AG04450 (cell line): ENCODE measurements around the gene ZNF764. TPM values are rescaled to one million over a fixed set of nuclear protein-coding genes. Genes with fewer than 3 reads are reported as not detected.

Experiments
- CTCF ChIA-PET: fragments of 300-600, 350-600 bp; formaldehyde crosslinking; extraction: SDS; loops from one replicate; lab custom pipeline; 2022; ENCODE audit warnings: antibody characterized with exemption, inconsistent platforms; lab: Charles Lee
- POLR2A ChIA-PET: fragments of 350-600 bp; formaldehyde crosslinking; extraction: SDS; loops from one replicate; lab custom pipeline; 2021; ENCODE audit warnings: antibody characterized with exemption, inconsistent platforms; lab: Yijun Ruan, JAX
- DNase-seq: peaks from one replicate; pipeline ENCODE4 v3.0.0-alpha.2; 2011; ENCODE audit warnings: low read depth, low spot score
- H3K27ac ChIP-seq: one replicate; pipeline ENCODE4 v1.5.1; 2012; ENCODE audit warnings: low read depth, low read length, control low read depth
- H3K27me3 ChIP-seq: one replicate; pipeline ENCODE4 v1.6.0; 2012; ENCODE audit warnings: low read length; ENCODE audit not compliant: control insufficient read depth, insufficient read depth
- H3K4me3 ChIP-seq: 2 replicates; pipeline ENCODE4 v1.5.1; 2011; ENCODE audit warnings: mild to moderate bottlenecking, low read depth, low read length, control low read depth
- H3K9me3 ChIP-seq: 2 replicates; pipeline ENCODE4 v1.5.1; 2012; ENCODE audit warnings: low read length; ENCODE audit not compliant: control insufficient read depth, insufficient read depth
- polyA plus RNA-seq: library from polyadenylated mRNA; depleted of rRNA; stranded (reverse); fragments of >200 nt; gene quantifications from 2 replicates; pipeline ENCODE4 v1.2.3, GENCODE V29; 2011
- TF ChIP-seq, protein P1 (sequence below): IDR thresholded peaks from 2 replicates; pipeline ENCODE4 v1.5.1; 2011; ENCODE audit warnings: low read depth, low read length, control low read depth, inconsistent platforms

ZNF764 gene
- polyA plus RNA-seq, 1 experiment: 2.5 TPM

DNA sequence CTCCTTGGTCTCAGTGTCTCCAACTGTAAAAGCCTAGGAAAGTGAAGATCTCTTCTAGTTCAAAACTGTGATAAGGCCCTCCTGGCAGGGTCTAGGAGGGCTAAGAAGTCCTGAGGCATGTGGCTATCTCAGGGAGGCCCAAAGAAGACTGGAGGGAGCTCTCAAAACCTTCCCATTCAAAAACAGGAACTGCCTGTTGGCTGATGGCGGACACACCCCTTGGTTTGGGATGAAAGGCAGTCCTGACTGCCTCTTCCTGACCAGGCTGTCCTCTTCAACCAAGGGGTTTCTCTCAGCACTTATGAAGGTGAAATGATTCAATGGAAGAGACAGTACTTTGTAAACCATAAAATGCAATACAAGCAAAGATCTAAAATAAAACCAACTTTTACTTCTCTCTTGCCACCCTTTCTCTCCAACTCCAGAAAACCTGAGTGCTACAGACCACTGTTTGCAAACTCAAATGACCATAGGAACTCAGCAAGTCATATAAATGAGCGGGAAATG lies 4.7 kb downstream of the ZNF764 start:
- TF ChIP-seq, protein P1, sequence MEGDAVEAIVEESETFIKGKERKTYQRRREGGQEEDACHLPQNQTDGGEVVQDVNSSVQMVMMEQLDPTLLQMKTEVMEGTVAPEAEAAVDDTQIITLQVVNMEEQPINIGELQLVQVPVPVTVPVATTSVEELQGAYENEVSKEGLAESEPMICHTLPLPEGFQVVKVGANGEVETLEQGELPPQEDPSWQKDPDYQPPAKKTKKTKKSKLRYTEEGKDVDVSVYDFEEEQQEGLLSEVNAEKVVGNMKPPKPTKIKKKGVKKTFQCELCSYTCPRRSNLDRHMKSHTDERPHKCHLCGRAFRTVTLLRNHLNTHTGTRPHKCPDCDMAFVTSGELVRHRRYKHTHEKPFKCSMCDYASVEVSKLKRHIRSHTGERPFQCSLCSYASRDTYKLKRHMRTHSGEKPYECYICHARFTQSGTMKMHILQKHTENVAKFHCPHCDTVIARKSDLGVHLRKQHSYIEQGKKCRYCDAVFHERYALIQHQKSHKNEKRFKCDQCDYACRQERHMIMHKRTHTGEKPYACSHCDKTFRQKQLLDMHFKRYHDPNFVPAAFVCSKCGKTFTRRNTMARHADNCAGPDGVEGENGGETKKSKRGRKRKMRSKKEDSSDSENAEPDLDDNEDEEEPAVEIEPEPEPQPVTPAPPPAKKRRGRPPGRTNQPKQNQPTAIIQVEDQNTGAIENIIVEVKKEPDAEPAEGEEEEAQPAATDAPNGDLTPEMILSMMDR: no peak
- no peak for DNase-seq
- H3K27ac ChIP-seq: no peak overlapping the region
- H3K9me3 ChIP-seq: no peaks in the 10 kb centered on the region; the same call in 1 of the 2 replicates
- H3K4me3 ChIP-seq: no peak overlapping the region
- ChIA-PET POLR2A (no interaction called here), CTCF (no interaction called here)
- no peaks in the 10 kb centered on the region for H3K27me3 ChIP-seq

DNA sequence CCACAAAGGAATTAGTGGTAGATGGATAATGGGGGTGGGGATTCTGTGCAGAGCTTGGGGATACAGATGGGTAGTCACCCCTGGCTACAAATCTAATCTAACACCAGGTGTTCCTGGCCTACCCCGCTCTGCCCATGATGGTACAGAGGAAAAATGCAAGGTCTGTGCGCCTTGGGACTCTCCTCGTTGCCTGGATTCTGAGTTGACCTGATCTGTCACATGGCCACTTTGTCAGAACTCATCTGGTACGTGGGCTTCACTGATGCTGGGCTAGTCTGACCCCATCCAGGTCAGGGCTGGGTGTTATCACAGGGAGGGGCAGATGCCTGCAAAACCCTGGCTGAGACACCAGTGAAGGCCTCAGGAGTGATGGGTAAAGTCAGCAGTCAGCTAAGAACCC lies 5.2 kb downstream of the ZNF764 start:
- TF ChIP-seq, protein P1: no peak
- H3K27me3 ChIP-seq: no peaks in the 10 kb centered on the region
- CTCF ChIA-PET: interaction anchor here (0.7 kb wide), 1 partner anchor 369 kb away, joined by 3 read pairs; the partner anchor contains the start of gene CORO1A
- no peak for DNase-seq
- no peaks in the 10 kb centered on the region; the same call in 1 of the 2 replicates for H3K9me3 ChIP-seq
- POLR2A ChIA-PET: no interaction called here
- no peak overlapping the region for H3K27ac ChIP-seq
- no peak overlapping the region for H3K4me3 ChIP-seq

DNA sequence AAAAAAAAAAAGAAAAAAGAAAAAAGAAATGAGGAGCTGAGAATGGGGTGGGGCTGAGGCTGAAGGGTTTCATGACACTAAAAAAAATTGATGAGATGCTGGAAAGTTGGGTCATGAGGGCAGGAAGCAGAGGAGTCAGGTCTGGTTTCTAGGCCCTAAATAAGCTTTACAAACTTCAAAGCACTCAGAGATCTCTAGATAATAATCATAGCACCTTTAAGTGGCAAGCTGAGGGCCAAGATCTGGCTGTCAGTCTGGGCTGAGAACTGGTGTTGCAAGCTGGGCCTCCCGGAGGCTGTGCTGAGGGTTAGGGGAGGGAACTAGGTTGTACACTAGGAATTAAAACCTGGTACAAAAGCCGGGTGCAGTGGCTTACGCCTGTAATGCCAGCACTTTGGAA lies 6.4 kb downstream of the ZNF764 start:
- ChIA-PET POLR2A (no interaction called here), CTCF (interaction anchor here (0.5 to 0.6 kb wide), 3 partner anchors 17 to 84 kb away, joined by 3 to 4 read pairs (median 3); partner anchors contain the start of gene ZNF747)
- no peak overlapping the region for H3K27ac ChIP-seq
- H3K9me3 ChIP-seq: no peaks in the 10 kb centered on the region
- no peaks in the 10 kb centered on the region for H3K27me3 ChIP-seq
- TF ChIP-seq, protein P1: no peak
- no peak overlapping the region for H3K4me3 ChIP-seq
- DNase-seq: no peak

DNA sequence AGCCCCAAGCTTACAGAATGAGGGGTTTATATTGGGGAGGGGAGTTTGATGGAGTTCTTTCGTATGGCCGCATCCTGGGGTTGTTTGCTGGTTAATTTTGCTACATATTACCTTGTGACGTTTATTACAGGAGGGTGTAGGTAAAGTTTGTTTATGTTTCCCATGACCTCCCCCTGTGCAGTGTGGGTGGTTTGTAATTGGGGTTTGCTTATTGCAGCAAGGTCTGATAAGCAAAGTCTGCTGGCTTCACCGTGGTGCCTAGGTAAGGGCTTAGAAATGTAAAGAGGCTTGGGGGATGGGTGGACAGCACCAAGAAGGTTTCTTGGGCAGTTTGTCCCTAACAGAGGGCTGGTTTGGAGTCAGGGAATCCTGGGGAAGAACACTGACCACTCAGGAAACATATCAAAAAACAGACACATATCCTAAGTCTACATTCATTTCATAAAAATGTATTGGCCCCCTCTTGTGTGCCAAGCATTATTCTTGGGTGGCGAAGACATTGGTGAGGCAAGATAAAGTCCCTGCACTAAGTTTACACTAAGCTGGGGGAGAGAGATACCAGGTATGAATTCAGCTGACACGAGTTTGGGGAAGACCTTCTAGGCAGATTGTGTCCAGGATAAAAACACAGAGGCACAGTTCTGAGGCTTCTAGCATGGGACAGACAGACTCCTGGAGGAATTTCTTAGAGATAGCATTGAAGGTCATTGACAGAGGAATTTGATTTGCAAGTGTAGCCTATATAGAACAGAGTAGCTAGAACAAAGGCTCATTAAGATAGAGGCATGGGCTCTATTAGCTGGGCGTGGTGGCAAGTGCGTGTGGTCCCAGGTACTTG lies 9.5 kb downstream of the ZNF764 start:
- TF ChIP-seq, protein P1: no peak
- POLR2A ChIA-PET: interaction anchor here (0.7 kb wide), 1 partner anchor 9 kb away, joined by 4 read pairs; no protein-coding TSS in a partner anchor
- Histone ChIP-seq H3K27ac (no peak overlapping the region), H3K9me3 (no peaks in the 10 kb centered on the region), H3K27me3 (no peaks in the 10 kb centered on the region), H3K4me3 (no peak overlapping the region)
- DNase-seq: no peak
- CTCF ChIA-PET: no interaction called here

DNA sequence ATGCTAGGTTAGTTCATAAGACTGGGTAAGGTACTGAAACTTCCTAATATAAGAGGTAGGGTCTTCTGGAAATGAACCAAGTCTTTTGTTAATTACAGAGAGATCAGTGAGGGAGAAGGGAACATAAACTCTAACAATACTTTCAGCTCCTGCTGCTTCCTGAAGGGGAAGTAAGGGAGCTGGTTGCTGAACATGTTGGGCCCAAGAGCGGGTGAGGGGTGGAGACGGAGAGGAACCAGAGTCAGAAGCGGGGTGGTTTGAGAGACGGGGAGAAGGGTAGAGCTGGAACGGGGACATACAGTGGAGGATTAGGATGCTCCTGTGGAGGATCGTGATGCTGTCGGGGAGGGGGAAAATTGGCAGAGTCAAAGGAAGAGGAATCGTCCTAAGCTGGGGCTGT lies 12.1 kb downstream of the ZNF764 start:
- Histone ChIP-seq H3K9me3 (no peaks in the 10 kb centered on the region), H3K4me3 (no peak overlapping the region), H3K27me3 (no peaks in the 10 kb centered on the region), H3K27ac (no peak overlapping the region)
- TF ChIP-seq, protein P1: no peak
- DNase-seq: no peak
- ChIA-PET CTCF (no interaction called here), POLR2A (no interaction called here)
